Measurements from ENCODE around the gene C1orf216.
"Not testable (repeated sequence)": the region's sequence is repeated elsewhere in the genome, so short reads cannot be mapped to it uniquely, and the experiment has no call there.

The C1orf216 gene

GRCh38 chr1:35718492-35719336 is at the start of gene C1orf216:
C1orf216 (minus strand) TSS chr1:35718884; CDS start chr1:35716321, 2,563 bp downstream.
- DNase-seq: peak; percentile 88

GRCh38 chr1:35764283-35764682 is 45.6 kb upstream of the C1orf216 start:
- no peak for DNase-seq

GRCh38 chr1:35763201-35763600 is 44.5 kb upstream of the C1orf216 start:
- DNase-seq: no peak

GRCh38 chr1:35762141-35762540 is 43.5 kb upstream of the C1orf216 start:
- DNase-seq: no peak

- DNase-seq: no peak
These were observed 37.4 kb upstream of the C1orf216 start for GRCh38 chr1:35756064-35756463.

- DNase-seq: no peak
These were observed 35.1 kb upstream of the C1orf216 start for GRCh38 chr1:35753626-35754260.

GRCh38 chr1:35748326-35748725 is 29.6 kb upstream of the C1orf216 start:
- no peak for DNase-seq

- DNase-seq: no peak
These were observed 26.5 kb upstream of the C1orf216 start for GRCh38 chr1:35745124-35745730.

- no peak for DNase-seq
These were observed 18.4 kb upstream of the C1orf216 start for GRCh38 chr1:35737120-35737519.

- no peak for DNase-seq
These were observed 8.9 kb upstream of the C1orf216 start for GRCh38 chr1:35727434-35728040.

- DNase-seq: peak; percentile 41
These were observed 8.1 kb upstream of the C1orf216 start for GRCh38 chr1:35726450-35727433.

- DNase-seq: no peak
These were observed 6.9 kb upstream of the C1orf216 start for GRCh38 chr1:35725596-35725995.

- peak; percentile 79 for DNase-seq
These were observed 690 bp downstream of the C1orf216 start for GRCh38 chr1:35717911-35718476.

- DNase-seq: peak; percentile 68
These were observed 3.1 kb downstream of the C1orf216 start for GRCh38 chr1:35715568-35716002.

GRCh38 chr1:35714921-35715567 is 3.6 kb downstream of the C1orf216 start:
- no peak for DNase-seq

GRCh38 chr1:35711098-35711497 is 7.6 kb downstream of the C1orf216 start:
- not testable (repeated sequence) for DNase-seq

GRCh38 chr1:35708952-35709351 is 9.7 kb downstream of the C1orf216 start:
- no peak for DNase-seq

GRCh38 chr1:35708441-35708921 is 10.2 kb downstream of the C1orf216 start:
- peak; percentile 61 for DNase-seq

GRCh38 chr1:35707601-35708440 is 10.9 kb downstream of the C1orf216 start:
- DNase-seq: peak; percentile 58

Measured in left hindlimb (tissue), 1 donor.